A549 treated with CORT108297 at 1 μM for 4 hours (cell line): ENCODE results near the gene RARS1. TPM values are rescaled to one million over a fixed set of nuclear protein-coding genes. Genes with fewer than 3 reads are reported as not detected.

Experiments used
- total RNA-seq: library from RNA; stranded (reverse); fragments of 200-300 nt; extraction: Qiagen RNA extraction; gene quantifications from 5 replicates; pipeline ENCODE4 v1.2.3, GENCODE V29; 2022

Gene RARS1
- 89.5 to 130 TPM (median 95.3 TPM) in 5 replicates for total RNA-seq

GRCh38 chr5:168486136-168486879, at the start of gene RARS1:
Gene RARS1, plus strand, starts transcription at chr5:168486471. Its CDS starts 28 bp downstream, at chr5:168486499.

DNA sequence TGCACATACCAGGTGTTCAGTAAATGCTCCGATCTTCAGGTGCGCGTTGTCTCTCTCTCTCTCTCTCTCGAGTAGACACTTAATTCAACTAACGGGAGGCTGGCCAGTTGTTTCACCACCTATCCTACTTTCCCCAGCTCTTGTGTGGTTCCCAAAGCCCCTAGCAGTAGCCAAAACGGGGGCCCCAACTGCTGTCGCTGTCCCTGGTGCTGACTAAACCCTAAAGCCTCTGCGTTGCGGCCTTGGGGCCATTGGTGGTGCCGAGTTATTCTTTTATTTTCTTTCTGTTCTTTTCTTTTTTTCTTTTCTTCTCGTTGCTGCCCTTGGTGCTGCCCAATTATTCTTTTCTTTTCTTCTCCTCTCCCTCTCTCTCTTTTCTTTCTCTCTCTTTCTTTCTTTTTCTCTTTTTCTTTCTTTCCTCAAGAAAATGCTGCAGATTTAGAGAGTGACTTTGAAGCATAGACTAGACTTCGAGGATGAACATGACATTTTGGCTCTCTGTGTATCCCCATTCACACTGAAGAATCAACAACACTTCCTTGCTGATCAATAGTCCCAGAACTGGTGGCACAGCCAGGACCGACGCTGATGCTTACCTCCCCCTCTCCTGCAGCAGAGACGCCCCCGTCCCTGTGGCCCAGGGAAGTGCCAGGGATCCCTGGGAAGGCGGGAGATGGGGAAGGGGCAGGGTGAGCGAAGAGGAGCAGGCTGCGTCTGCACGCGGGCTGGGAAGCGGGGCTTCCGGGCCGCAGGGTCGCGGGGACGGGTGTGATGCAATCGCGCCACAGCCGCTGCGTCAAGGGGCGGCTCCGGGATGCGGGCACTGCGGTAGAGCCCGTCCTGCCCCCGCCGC, 42.5 kb downstream of the RARS1 start, which contains the start of gene FBLL1:
FBLL1 (plus strand) TSS at position 785 of the 853 bp plus-strand sequence. CDS start 200 bp downstream, outside the sequence.

Other genes with a start within 250 kb of the RARS1 start
- 84.1 to 103 TPM (median 88.0 TPM) in 5 replicates for gene WWC1, start 194.8 kb upstream of the RARS1 start, total RNA-seq
- gene FBLL1, start 42.8 kb downstream of the RARS1 start, total RNA-seq: 0.07 to 0.25 TPM (median 0.08 TPM) in 3 of 5 replicates, not detected in the others
- gene PANK3, start 92.9 kb downstream of the RARS1 start, total RNA-seq: 11.8 to 23.1 TPM (median 21.5 TPM) in 5 replicates